CD14-positive monocyte (primary cell): ENCODE data around the gene KLRB1. TPM values are rescaled to one million over a fixed set of nuclear protein-coding genes. Genes with fewer than 3 reads are reported as not detected.
"Not testable (repeated sequence)": the region's sequence is repeated elsewhere in the genome, so short reads cannot be mapped to it uniquely, and the experiment has no call there.

Source experiments
- DNase-seq, 3 donors: peaks; one replicate each; pipeline ENCODE4 v3.0.0-alpha.2; 2011 to 2022
- H2AFZ ChIP-seq: 2 replicates; pipeline ENCODE4 v1.6.0; 2012; ENCODE audit warnings: mild to moderate bottlenecking, low read depth, low read length, inconsistent platforms; ENCODE audit not compliant: insufficient read depth, poor library complexity, severe bottlenecking
- H3K27ac ChIP-seq, 2 donors: 1 replicate in 1 of 2; 2 replicates in 1 of 2; pipeline ENCODE4 v1.5.1; 2012 to 2013; ENCODE audit warnings: low read length in 2 of 2, control low read depth in 1 of 2, inconsistent platforms in 1 of 2, low read depth in 1 of 2, mild to moderate bottlenecking in 1 of 2
- H3K27me3 ChIP-seq, 2 donors: one replicate each; pipeline versions ENCODE4 v1.6.0 to v1.6.1; 2011 to 2013; ENCODE audit warnings: low read length in 2 of 2; ENCODE audit not compliant: control insufficient read depth in 2 of 2, insufficient read depth in 2 of 2
- H3K36me3 ChIP-seq, 2 donors: replicated peaks in 1 of 2; 1 replicate in 1 of 2; 2 replicates in 1 of 2; pipeline versions ENCODE4 v1.5.1 to v1.6.1; 2012 to 2013; ENCODE audit warnings: low read length in 2 of 2, control low read depth in 1 of 2, inconsistent platforms in 1 of 2, mild to moderate bottlenecking in 1 of 2; ENCODE audit not compliant: insufficient read depth in 2 of 2, control insufficient read depth in 1 of 2
- H3K4me1 ChIP-seq, 2 donors: 1 replicate in 1 of 2; 2 replicates in 1 of 2; pipeline versions ENCODE4 v1.5.1 to v1.6.1; 2012 to 2013; ENCODE audit warnings: low read length in 2 of 2, control low read depth in 1 of 2, inconsistent platforms in 1 of 2, mild to moderate bottlenecking in 1 of 2, moderate library complexity in 1 of 2; ENCODE audit not compliant: insufficient read depth in 2 of 2, control insufficient read depth in 1 of 2
- H3K4me2 ChIP-seq: replicated peaks from 2 replicates; pipeline ENCODE3; 2012; ENCODE audit warnings: low read length, moderate library complexity, mild to moderate bottlenecking; ENCODE audit not compliant: poor library complexity, severe bottlenecking; ENCODE audit errors: extremely low read depth
- H3K4me3 ChIP-seq, 3 experiments: fragments of 200-600 bp in 1 of 3; sonication (generic) in 1 of 3; replicated peaks in 1 of 3; 1 replicate in 2 of 3; 2 replicates in 1 of 3; pipeline ENCODE4 v1.5.1; 2011 to 2013; ENCODE audit warnings: low read length in 3 of 3, mild to moderate bottlenecking in 3 of 3, control low read depth in 2 of 3, low read depth in 2 of 3, inconsistent platforms in 1 of 3, moderate library complexity in 1 of 3
- H3K79me2 ChIP-seq: 2 replicates; pipeline ENCODE4 v1.6.0; 2012; ENCODE audit warnings: mild to moderate bottlenecking, control low read depth, inconsistent platforms, low read length, moderate library complexity; ENCODE audit not compliant: insufficient read depth
- H3K9ac ChIP-seq: 2 replicates; pipeline ENCODE4 v1.6.0; 2017; ENCODE audit warnings: low read length, mild to moderate bottlenecking; ENCODE audit not compliant: insufficient read depth, poor library complexity, severe bottlenecking
- H3K9me3 ChIP-seq, 2 donors: replicated peaks in 1 of 2; 1 replicate in 1 of 2; 2 replicates in 1 of 2; pipeline versions ENCODE4 v1.5.1 to v1.6.1; 2012 to 2013; ENCODE audit warnings: low read length in 2 of 2, control low read depth in 1 of 2; ENCODE audit not compliant: control insufficient read depth in 1 of 2, insufficient read depth in 1 of 2
- H4K20me1 ChIP-seq: 2 replicates; pipeline ENCODE4 v1.6.0; 2012; ENCODE audit warnings: mild to moderate bottlenecking, low read length, control low read depth, moderate library complexity; ENCODE audit not compliant: insufficient read depth
- H3K27ac Mint-ChIP-seq, 7 donors: one replicate each; pipeline ENCODE4 v1.8.0; 2020; ENCODE audit warnings: mild to moderate bottlenecking in 7 of 7, mixed read lengths in 7 of 7, moderate library complexity in 6 of 7, inconsistent platforms in 2 of 7
- H3K27me3 Mint-ChIP-seq, 3 donors: one replicate each; pipeline ENCODE4 v1.8.0; 2021 to 2022; ENCODE audit warnings: low read depth in 3 of 3, mild to moderate bottlenecking in 3 of 3, mixed read lengths in 3 of 3, moderate library complexity in 3 of 3, inconsistent platforms in 1 of 3
- H3K36me3 Mint-ChIP-seq, 2 donors: one replicate each; pipeline ENCODE4 v1.8.0; 2020; ENCODE audit warnings: mixed read lengths in 2 of 2, inconsistent platforms in 1 of 2, mild to moderate bottlenecking in 1 of 2
- H3K4me1 Mint-ChIP-seq: one replicate; pipeline ENCODE4 v1.8.0; 2020; ENCODE audit warnings: mild to moderate bottlenecking, mixed read lengths
- H3K4me3 Mint-ChIP-seq, 2 donors: one replicate each; pipeline ENCODE4 v1.8.0; 2020; ENCODE audit warnings: mild to moderate bottlenecking in 2 of 2, mixed read lengths in 2 of 2, moderate library complexity in 1 of 2
- H3K9me3 Mint-ChIP-seq, 7 donors: one replicate each; pipeline ENCODE4 v1.8.0; 2020 to 2022; ENCODE audit warnings: mixed read lengths in 7 of 7, mild to moderate bottlenecking in 6 of 7, moderate library complexity in 6 of 7, inconsistent platforms in 2 of 7
- CTCF ChIP-seq: fragments of 200-600 bp; IDR thresholded peaks from one replicate; pipeline ENCODE4 v1.8.0; 2022; ENCODE audit warnings: antibody characterized with exemption, mild to moderate bottlenecking
- WGBS: methylation state at CpG from one replicate; pipeline ENCODE4 v1.1.5; 2013; ENCODE audit warnings: missing lambda C conversion rate; ENCODE audit not compliant: insufficient coverage; 5-methylcytosine and 5-hydroxymethylcytosine counted together
- intact Hi-C, 2 donors: fragments of 100-400 bp; cut with micrococcal nuclease; formaldehyde crosslinking; loops; one replicate each; pipeline versions ENCODE4 v1.15.0 to v1.15.1; 2023
- polyA plus RNA-seq, 3 donors: library from polyadenylated mRNA; depleted of rRNA in 1 of 3; unstranded in 2 of 3; stranded (reverse) in 1 of 3; fragments of 300-500 nt in 2 of 3; fragments of >200 nt in 1 of 3; fragmentation: Illumina TruSeq in 2 of 3; gene quantifications; 1 replicate in 2 of 3; 2 replicates in 1 of 3; pipeline ENCODE4 v1.2.3, GENCODE V29; 2012 to 2021

The KLRB1 gene
- polyA plus RNA-seq, 3 donors: 0.28 to 0.29 TPM; not detected in 1

- Mint-ChIP-seq H3K4me1 (no peaks in the 10 kb centered on the region), H3K4me3 (no peak overlapping the region), H3K36me3 (no peaks in the 10 kb centered on the region), H3K27me3 (no peaks in the 10 kb centered on the region), H3K9me3 (peaks cover 0 to 13% (median 4%) of the 10 kb centered on the region in 7 donors), H3K27ac (no peak overlapping the region)
- Histone ChIP-seq H3K4me3 (no peak overlapping the region), H3K4me2 (no peak overlapping the region), H4K20me1 (no peaks in the 10 kb centered on the region), H3K27me3 (no peaks in the 10 kb centered on the region), H3K9ac (no peak overlapping the region), H3K9me3 (peaks cover 0 to 4% of the 10 kb centered on the region in 2 donors), H3K4me1 (no peaks in the 10 kb centered on the region), H2AFZ (no peak overlapping the region), H3K79me2 (no peaks in the 10 kb centered on the region), H3K36me3 (no peaks in the 10 kb centered on the region), H3K27ac (no peak overlapping the region)
- TF ChIP-seq CTCF: no peak
- no peak for DNase-seq
- intact Hi-C loops: no loop called here
- 100% methylated on average over 2 of the region's 2 CpGs for WGBS
Observed at GRCh38 chr12:9605483-9605882, 2.2 kb downstream of the KLRB1 start.

GRCh38 chr12:9604287-9604686 lies 3.4 kb downstream of the KLRB1 start:
- no peaks in the 10 kb centered on the region for H3K27me3 ChIP-seq
- DNase-seq: no peak
- no peak overlapping the region for H3K27ac Mint-ChIP-seq
- H4K20me1 ChIP-seq: no peaks in the 10 kb centered on the region
- no peaks in the 10 kb centered on the region for H3K79me2 ChIP-seq
- H3K36me3 Mint-ChIP-seq: no peaks in the 10 kb centered on the region
- H2AFZ ChIP-seq: no peak overlapping the region
- intact Hi-C loops: no loop called here
- H3K27ac ChIP-seq: no peak overlapping the region
- no peaks in the 10 kb centered on the region for H3K9me3 ChIP-seq
- H3K4me1 ChIP-seq: no peaks in the 10 kb centered on the region
- H3K4me3 Mint-ChIP-seq: no peak overlapping the region
- no peak for TF ChIP-seq CTCF
- peaks cover 0 to 3% (median 0%) of the 10 kb centered on the region in 7 donors for H3K9me3 Mint-ChIP-seq
- H3K27me3 Mint-ChIP-seq: no peaks in the 10 kb centered on the region
- H3K4me2 ChIP-seq: no peak overlapping the region
- no peaks in the 10 kb centered on the region for H3K36me3 ChIP-seq
- no peak overlapping the region for H3K4me3 ChIP-seq
- H3K4me1 Mint-ChIP-seq: no peaks in the 10 kb centered on the region
- H3K9ac ChIP-seq: no peak overlapping the region
- WGBS: 96% methylated on average over 5 of the region's 5 CpGs

- H2AFZ ChIP-seq, H3K9me3 Mint-ChIP-seq, H3K27ac Mint-ChIP-seq, H3K4me1 Mint-ChIP-seq, H3K9me3 ChIP-seq, DNase-seq, H3K36me3 ChIP-seq, H3K36me3 Mint-ChIP-seq, H3K27me3 Mint-ChIP-seq, H3K27me3 ChIP-seq, H3K4me3 Mint-ChIP-seq, H3K27ac ChIP-seq, H3K4me1 ChIP-seq, intact Hi-C loops, H3K4me2 ChIP-seq, H3K4me3 ChIP-seq, H3K79me2 ChIP-seq, H4K20me1 ChIP-seq, H3K9ac ChIP-seq: not testable (repeated sequence)
- no CpG with 5 or more reads among the region's 3 CpGs for WGBS
Observed at GRCh38 chr12:9600426-9600825, 7.3 kb downstream of the KLRB1 start.
